ENCODE results near the gene CTNNBL1. TPM values are rescaled to one million over a fixed set of nuclear protein-coding genes. Genes with fewer than 3 reads are reported as not detected.

The CTNNBL1 gene
- total RNA-seq, 1 experiment from 2014 or later = 45.2 TPM

- ChIA-PET POLR2A (no interaction called here), CTCF (no interaction called here)
- Mint-ChIP-seq H3K27me3 (ENCODE audit: insufficient read depth, unreplicated experiment) (no peaks in the 10 kb centered on the region), H3K9me3 (ENCODE audit: unreplicated experiment) (no peaks in the 10 kb centered on the region), H3K27ac (ENCODE audit: low read depth, unreplicated experiment) (no peak overlapping the region), H3K4me1 (ENCODE audit: insufficient read depth, unreplicated experiment) (no peaks in the 10 kb centered on the region), H3K4me3 (ENCODE audit: unreplicated experiment) (no peak overlapping the region), H3K36me3 (ENCODE audit: insufficient read depth, unreplicated experiment) (peaks cover 27% of the 10 kb centered on the region)
- intact Hi-C loops (cut with micrococcal nuclease) = no loop called here
- TF ChIP-seq CTCF (IDR thresholded peaks at IDR 0.05; ENCODE audit: unreplicated experiment) = no peak
- DNase-seq (ENCODE audit: unreplicated experiment) = no peak
- BruUV-seq (replicated peaks) = no TSS peak
These were observed 66.0 kb downstream of the CTNNBL1 start for GRCh38 chr20:37759761-37760209.

- Mint-ChIP-seq H3K9me3 (ENCODE audit: unreplicated experiment) (no peaks in the 10 kb centered on the region), H3K4me1 (ENCODE audit: insufficient read depth, unreplicated experiment) (no peaks in the 10 kb centered on the region), H3K27me3 (ENCODE audit: insufficient read depth, unreplicated experiment) (no peaks in the 10 kb centered on the region), H3K27ac (ENCODE audit: low read depth, unreplicated experiment) (no peak overlapping the region), H3K4me3 (ENCODE audit: unreplicated experiment) (no peak overlapping the region), H3K36me3 (ENCODE audit: insufficient read depth, unreplicated experiment) (peaks cover 27% of the 10 kb centered on the region)
- ChIA-PET POLR2A (interaction anchor here (0.7 kb wide), 1 partner anchor 47 kb away, joined by 3 read pairs; no protein-coding TSS in a partner anchor), CTCF (no interaction called here)
- BruUV-seq (replicated peaks) = no TSS peak
- DNase-seq (ENCODE audit: unreplicated experiment) = no peak
- intact Hi-C loops (cut with micrococcal nuclease) = no loop called here
- TF ChIP-seq CTCF (IDR thresholded peaks at IDR 0.05; ENCODE audit: unreplicated experiment) = no peak
These were observed 66.5 kb downstream of the CTNNBL1 start for GRCh38 chr20:37760322-37760721.

GRCh38 chr20:37762716-37763485 is 69.1 kb downstream of the CTNNBL1 start:
- POLR2A ChIA-PET = interaction anchor here (1.0 to 1.3 kb wide), 2 partner anchors 10 to 19 kb away, joined by 3 read pairs; no protein-coding TSS in a partner anchor
- BruUV-seq (replicated peaks) = no TSS peak
- H3K9me3 Mint-ChIP-seq (ENCODE audit: unreplicated experiment) = no peaks in the 10 kb centered on the region
- CTCF ChIA-PET = interaction anchor here (0.6 to 1.0 kb wide), 4 partner anchors 18 to 48 kb away, joined by 3 to 4 read pairs (median 3); no protein-coding TSS in a partner anchor
- TF ChIP-seq CTCF (IDR thresholded peaks at IDR 0.05; ENCODE audit: unreplicated experiment) = no peak
- H3K36me3 Mint-ChIP-seq (ENCODE audit: insufficient read depth, unreplicated experiment) = peaks cover 29% of the 10 kb centered on the region
- no peaks in the 10 kb centered on the region for H3K4me1 Mint-ChIP-seq (ENCODE audit: insufficient read depth, unreplicated experiment)
- H3K27me3 Mint-ChIP-seq (ENCODE audit: insufficient read depth, unreplicated experiment) = no peaks in the 10 kb centered on the region
- intact Hi-C loops (cut with micrococcal nuclease) = no loop called here
- no peak overlapping the region for H3K27ac Mint-ChIP-seq (ENCODE audit: low read depth, unreplicated experiment)
- DNase-seq (ENCODE audit: unreplicated experiment) = no peak
- H3K4me3 Mint-ChIP-seq (ENCODE audit: unreplicated experiment) = no peak overlapping the region

- intact Hi-C loops (cut with micrococcal nuclease) = no loop called here
- ChIA-PET POLR2A (no interaction called here), CTCF (interaction anchor here (0.8 kb wide), 1 partner anchor 195 kb away, joined by 3 read pairs; no protein-coding TSS in a partner anchor)
- Mint-ChIP-seq H3K9me3 (ENCODE audit: unreplicated experiment) (no peaks in the 10 kb centered on the region), H3K4me1 (ENCODE audit: insufficient read depth, unreplicated experiment) (no peaks in the 10 kb centered on the region), H3K36me3 (ENCODE audit: insufficient read depth, unreplicated experiment) (peaks cover 26% of the 10 kb centered on the region), H3K4me3 (ENCODE audit: unreplicated experiment) (no peak overlapping the region), H3K27me3 (ENCODE audit: insufficient read depth, unreplicated experiment) (no peaks in the 10 kb centered on the region), H3K27ac (ENCODE audit: low read depth, unreplicated experiment) (no peak overlapping the region)
- TF ChIP-seq CTCF (IDR thresholded peaks at IDR 0.05; ENCODE audit: unreplicated experiment) = no peak
- DNase-seq (ENCODE audit: unreplicated experiment) = no peak
- no TSS peak for BruUV-seq (replicated peaks)
These were observed 70.6 kb downstream of the CTNNBL1 start for GRCh38 chr20:37764333-37764935.
